Measurements from ENCODE around the gene MRPL23.

DNA sequence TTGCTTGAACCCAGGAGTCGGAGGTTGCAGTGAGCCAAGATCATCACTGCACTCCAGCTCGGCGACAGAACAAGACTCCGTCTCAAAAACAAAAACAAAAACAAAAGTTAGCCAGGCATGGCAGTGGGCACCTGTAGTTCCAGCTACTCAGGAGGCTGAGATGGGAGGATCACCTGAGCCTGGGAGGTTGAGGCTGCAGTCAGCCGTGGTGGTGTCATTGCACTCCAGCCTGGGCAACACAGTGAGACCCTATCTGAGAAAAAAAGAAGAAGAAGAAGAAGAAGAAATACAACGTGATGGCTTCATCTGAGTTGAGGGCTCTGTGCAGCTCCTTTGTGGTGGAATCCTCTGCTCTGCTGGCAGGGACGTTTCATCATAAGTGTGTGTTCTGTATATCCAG, 37.6 kb upstream of the MRPL23 start:
- TF ChIP-seq, protein P1, sequence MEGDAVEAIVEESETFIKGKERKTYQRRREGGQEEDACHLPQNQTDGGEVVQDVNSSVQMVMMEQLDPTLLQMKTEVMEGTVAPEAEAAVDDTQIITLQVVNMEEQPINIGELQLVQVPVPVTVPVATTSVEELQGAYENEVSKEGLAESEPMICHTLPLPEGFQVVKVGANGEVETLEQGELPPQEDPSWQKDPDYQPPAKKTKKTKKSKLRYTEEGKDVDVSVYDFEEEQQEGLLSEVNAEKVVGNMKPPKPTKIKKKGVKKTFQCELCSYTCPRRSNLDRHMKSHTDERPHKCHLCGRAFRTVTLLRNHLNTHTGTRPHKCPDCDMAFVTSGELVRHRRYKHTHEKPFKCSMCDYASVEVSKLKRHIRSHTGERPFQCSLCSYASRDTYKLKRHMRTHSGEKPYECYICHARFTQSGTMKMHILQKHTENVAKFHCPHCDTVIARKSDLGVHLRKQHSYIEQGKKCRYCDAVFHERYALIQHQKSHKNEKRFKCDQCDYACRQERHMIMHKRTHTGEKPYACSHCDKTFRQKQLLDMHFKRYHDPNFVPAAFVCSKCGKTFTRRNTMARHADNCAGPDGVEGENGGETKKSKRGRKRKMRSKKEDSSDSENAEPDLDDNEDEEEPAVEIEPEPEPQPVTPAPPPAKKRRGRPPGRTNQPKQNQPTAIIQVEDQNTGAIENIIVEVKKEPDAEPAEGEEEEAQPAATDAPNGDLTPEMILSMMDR (conservative IDR thresholded peaks at IDR 0.05) = no peak
- no peak for TF ChIP-seq EZH2 (IDR thresholded peaks at IDR 0.05; ENCODE audit: low read depth)
